Stimulated activated CD4-positive, alpha-beta T cell treated with anti-CD3 and anti-CD28 coated beads, Interleukin-12 subunit alpha, Interleukin-12 subunit beta, amount 100 ng/mL, for 48 hours (primary cell): ENCODE measurements around the gene TRAF1.
"Not testable (repeated sequence)": the region's sequence is repeated elsewhere in the genome, so short reads cannot be mapped to it uniquely, and the experiment has no call there.

Source experiments
- DNase-seq, 3 donors: peaks; one replicate each; pipeline ENCODE4 v3.0.0-alpha.2; 2020; ENCODE audit warnings: low read depth in 2 of 3, low spot score in 1 of 3

Gene TRAF1

GRCh38 chr9:120926397-120926928 is at the start of gene TRAF1:
Gene TRAF1, minus strand, starts transcription at chr9:120926796. Its CDS starts 721 bp downstream, at chr9:120926075.
- no peak for DNase-seq

GRCh38 chr9:120974921-120975320 is 48.3 kb upstream of the TRAF1 start:
- no peak for DNase-seq

GRCh38 chr9:120974181-120974580 is 47.6 kb upstream of the TRAF1 start:
- DNase-seq, result no peak

GRCh38 chr9:120971938-120972337 is 45.3 kb upstream of the TRAF1 start:
- no peak for DNase-seq

GRCh38 chr9:120971471-120971870 is 44.9 kb upstream of the TRAF1 start:
- not testable (repeated sequence) for DNase-seq

- DNase-seq, result no peak
These were observed 43.6 kb upstream of the TRAF1 start for GRCh38 chr9:120970244-120970643.

GRCh38 chr9:120966013-120966369 is 39.4 kb upstream of the TRAF1 start:
- no peak for DNase-seq

GRCh38 chr9:120965344-120966012 is 38.9 kb upstream of the TRAF1 start:
- DNase-seq, result no peak

GRCh38 chr9:120961936-120962335 is 35.3 kb upstream of the TRAF1 start:
- DNase-seq, result no peak

GRCh38 chr9:120960001-120960400 is 33.4 kb upstream of the TRAF1 start:
- no peak for DNase-seq

- no peak for DNase-seq
These were observed 30.3 kb upstream of the TRAF1 start for GRCh38 chr9:120956862-120957261.

- no peak for DNase-seq
These were observed 25.5 kb upstream of the TRAF1 start for GRCh38 chr9:120951960-120952618.

GRCh38 chr9:120950421-120951388 is 24.1 kb upstream of the TRAF1 start:
- DNase-seq, result no peak

GRCh38 chr9:120949290-120949689 is 22.7 kb upstream of the TRAF1 start:
- no peak for DNase-seq

- no peak for DNase-seq
These were observed 22.2 kb upstream of the TRAF1 start for GRCh38 chr9:120948824-120949223.

- no peak for DNase-seq
These were observed 20.6 kb upstream of the TRAF1 start for GRCh38 chr9:120947222-120947621.

GRCh38 chr9:120946259-120946658 is 19.7 kb upstream of the TRAF1 start:
- no peak for DNase-seq

- no peak for DNase-seq
These were observed 18.4 kb upstream of the TRAF1 start for GRCh38 chr9:120944948-120945347.

GRCh38 chr9:120944434-120944843 is 17.8 kb upstream of the TRAF1 start:
- no peak for DNase-seq

GRCh38 chr9:120942186-120943001 is 15.8 kb upstream of the TRAF1 start:
- no peak for DNase-seq
